WI38 (cell line): ENCODE data around the gene MYLK.

Experiments used
- H3K4me3 ChIP-seq: 2 replicates; pipeline ENCODE4 v1.5.1; 2011; ENCODE audit warnings: low read depth, mild to moderate bottlenecking, control low read depth, low read length
- TF ChIP-seq, protein P1 (sequence below): IDR thresholded peaks from 2 replicates; pipeline ENCODE4 v1.5.1; 2012; ENCODE audit warnings: low read depth, mild to moderate bottlenecking, control low read depth, low read length

MYLK gene

DNA sequence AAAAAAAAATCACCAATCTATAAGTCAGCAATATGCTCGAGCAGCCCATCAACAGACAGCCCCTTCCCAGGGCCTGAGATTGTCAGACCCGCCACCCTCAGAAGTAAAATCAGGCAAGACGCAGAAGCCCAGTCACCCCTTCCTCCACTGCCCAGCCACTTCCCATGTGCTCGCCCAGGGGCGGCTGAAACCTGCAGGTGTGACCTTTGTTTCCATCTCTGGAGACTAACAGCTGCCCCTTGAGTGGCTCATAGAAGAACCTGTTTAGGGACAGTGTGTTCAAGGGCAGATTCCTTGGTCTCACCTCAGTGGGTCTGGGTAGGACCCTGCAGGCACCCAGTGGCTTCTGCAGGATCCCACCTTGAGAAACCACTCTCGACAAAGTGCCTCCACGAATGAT lies 105.6 kb downstream of the MYLK start:
- TF ChIP-seq, protein P1, sequence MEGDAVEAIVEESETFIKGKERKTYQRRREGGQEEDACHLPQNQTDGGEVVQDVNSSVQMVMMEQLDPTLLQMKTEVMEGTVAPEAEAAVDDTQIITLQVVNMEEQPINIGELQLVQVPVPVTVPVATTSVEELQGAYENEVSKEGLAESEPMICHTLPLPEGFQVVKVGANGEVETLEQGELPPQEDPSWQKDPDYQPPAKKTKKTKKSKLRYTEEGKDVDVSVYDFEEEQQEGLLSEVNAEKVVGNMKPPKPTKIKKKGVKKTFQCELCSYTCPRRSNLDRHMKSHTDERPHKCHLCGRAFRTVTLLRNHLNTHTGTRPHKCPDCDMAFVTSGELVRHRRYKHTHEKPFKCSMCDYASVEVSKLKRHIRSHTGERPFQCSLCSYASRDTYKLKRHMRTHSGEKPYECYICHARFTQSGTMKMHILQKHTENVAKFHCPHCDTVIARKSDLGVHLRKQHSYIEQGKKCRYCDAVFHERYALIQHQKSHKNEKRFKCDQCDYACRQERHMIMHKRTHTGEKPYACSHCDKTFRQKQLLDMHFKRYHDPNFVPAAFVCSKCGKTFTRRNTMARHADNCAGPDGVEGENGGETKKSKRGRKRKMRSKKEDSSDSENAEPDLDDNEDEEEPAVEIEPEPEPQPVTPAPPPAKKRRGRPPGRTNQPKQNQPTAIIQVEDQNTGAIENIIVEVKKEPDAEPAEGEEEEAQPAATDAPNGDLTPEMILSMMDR = no peak
- no peak overlapping the region for H3K4me3 ChIP-seq

DNA sequence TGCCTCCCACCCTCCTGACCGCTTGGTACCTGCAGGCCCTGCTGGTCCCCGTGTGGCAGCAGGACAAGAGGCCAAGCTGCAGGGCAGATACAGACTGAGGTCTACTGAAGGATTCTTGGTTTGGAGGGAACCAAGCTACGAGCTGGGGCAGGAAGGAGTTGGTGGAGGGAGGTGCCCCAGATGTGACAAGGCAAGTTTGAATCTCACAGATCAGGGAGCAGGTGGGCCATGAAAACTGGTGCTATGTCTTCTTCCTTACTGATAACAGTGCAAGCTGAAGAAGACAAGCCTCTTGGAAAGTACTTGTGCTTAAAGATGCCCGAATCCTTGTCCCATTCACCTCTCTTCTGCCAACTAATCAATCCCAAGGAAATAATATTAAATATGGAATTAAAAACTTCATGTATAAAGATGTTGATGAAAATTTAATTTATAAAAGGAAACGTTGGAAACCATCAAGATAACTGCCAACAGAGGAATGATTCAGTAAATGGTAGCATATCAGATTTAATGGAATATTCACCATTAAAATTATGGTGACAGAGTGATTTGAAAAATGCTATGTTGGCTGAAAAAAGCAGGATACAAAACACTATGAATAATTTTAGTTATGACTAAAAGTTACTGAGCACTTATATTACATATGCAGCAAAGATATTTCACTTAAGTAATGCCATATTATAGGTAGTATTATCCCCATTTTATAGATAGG lies 107.9 kb downstream of the MYLK start:
- no peak overlapping the region for H3K4me3 ChIP-seq
- TF ChIP-seq, protein P1 = no peak

DNA sequence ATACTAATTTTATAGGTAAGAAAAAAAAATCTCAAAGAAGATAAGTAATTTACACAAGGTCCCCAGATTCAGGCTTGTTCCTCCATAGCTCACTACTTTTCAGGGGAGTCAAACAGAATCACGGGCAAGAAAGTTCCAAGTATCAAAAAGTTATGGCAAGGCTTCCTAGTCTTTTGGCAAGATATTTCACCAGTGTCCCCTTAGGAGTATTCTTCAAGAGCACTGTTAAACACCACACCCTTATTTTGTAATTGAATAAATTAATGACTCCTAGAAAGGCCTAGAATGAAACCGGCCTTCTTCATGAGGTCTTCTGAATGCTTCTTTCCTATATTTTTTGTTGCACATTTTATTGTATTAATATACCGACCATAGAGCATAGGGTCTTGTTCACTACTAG lies 109.7 kb downstream of the MYLK start:
- H3K4me3 ChIP-seq = no peak overlapping the region
- TF ChIP-seq, protein P1 = no peak

DNA sequence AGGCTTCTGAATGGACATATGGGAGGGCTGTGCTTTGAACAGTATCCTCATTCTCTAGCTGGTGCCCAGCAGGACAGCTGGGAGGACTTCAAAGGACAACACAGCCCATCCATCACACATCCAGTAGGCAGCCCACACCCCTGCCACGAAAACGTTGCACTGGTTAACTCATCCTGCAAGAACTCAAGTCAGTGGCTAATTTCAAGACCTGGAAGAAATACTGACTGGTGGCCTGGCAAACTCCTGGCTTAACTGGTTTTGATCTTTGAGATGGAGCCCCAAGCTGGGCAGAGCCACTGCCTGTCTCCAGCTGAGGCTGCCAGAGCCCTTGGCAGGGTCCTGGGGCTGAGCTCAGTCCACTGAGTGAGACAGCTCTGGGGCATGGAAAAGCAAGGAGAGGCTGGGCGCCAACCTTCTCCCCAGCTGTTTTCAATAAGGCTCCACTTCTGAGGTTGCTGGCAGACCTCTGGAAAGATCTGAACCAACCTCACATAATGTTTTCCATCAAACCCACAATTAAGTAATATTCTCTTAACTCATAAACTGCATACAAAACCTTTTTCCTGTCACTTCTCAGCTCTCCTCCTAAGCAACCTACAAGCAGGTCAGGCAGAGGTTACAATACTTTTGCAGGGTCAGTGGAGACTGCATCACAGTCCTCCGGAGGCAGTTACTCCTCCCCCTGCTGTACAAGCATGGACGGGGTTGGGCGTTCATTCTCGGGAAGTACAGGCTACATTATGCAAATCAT lies 110.3 kb downstream of the MYLK start:
- TF ChIP-seq, protein P1 = no peak

DNA sequence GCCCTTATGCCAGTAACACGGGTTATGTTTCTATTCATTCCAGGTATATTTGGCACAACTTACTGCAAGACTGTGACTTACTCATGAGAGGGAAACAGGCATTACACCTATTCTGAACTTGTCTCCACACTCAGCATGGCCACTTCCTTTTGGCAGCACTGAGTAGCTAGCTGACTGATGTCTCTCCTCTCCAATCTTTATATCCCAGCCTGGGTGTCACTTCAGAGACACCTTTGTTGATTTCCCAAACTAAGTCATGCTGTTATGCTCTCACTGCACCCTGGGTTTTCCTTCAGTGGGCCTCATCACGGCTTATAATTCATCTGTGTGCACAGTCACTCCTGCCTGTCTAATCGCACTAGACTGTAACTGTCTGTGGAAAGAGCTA lies 114.8 kb downstream of the MYLK start:
- TF ChIP-seq, protein P1 = no peak
- no peak overlapping the region for H3K4me3 ChIP-seq

More for the DNA sequence above, 110.3 kb downstream of the MYLK start:
- H3K4me3 ChIP-seq = no peak overlapping the region

DNA sequence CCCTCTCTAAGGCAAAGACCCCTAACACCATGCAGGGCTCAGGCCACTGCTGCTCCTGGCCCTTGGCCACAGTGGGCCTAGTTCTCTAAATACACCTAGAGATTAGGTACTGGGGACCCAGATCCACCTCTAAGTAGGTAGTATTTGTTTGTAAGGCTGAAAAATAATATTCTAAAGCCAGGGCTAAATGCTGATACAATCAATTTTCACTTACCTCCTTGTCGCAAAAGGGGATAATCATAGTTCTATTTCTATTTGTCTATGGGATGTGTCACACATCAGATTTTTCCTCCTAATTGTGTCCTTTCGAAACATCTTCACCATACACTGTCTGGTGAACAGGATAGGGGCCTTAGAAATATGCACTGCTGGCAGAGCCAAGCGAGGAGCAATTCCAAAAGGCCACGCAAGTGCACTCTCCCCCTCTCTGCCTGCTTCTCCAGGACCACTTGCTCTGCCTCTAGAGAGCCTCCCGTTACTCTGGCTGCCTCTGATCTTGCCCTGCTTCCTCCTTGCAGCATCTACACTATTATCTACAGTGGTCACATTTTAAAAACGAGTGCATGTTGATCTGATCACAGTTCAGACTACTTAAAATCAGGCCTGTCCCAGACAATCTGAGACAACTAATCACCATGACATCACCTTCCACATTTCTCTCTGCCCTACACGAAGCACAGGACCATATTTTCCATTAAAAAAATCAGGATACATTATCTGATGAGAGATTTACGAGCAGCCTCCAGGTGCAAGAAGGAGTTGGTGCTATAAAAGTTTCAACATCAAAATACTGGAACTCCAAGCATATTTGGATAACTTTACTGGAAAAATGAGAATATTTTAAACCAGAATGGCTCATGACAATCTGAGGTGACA lies 115.4 kb downstream of the MYLK start:
- H3K4me3 ChIP-seq = no peak overlapping the region
- TF ChIP-seq, protein P1 = no peak
